SJSA1 (cell line): ENCODE results near the gene MYNN. TPM values are rescaled to one million over a fixed set of nuclear protein-coding genes. Genes with fewer than 3 reads are reported as not detected.
A peak's percentile ranks its signal among the peaks of the same experiment; 100 is the strongest.
"Not testable (repeated sequence)": the region's sequence is repeated elsewhere in the genome, so short reads cannot be mapped to it uniquely, and the experiment has no call there.

Experiments
- DNase-seq, 2 experiments: peaks; one replicate each; pipeline ENCODE4 v3.0.0-alpha.2; 2015 to 2020; ENCODE audit warnings: low spot score in 2 of 2, low read depth in 1 of 2
- H3K27ac ChIP-seq: fragments of 250-450 bp; sonication (Bioruptor Pico); 2 replicates; pipeline ENCODE4 v1.5.1; 2020; ENCODE audit warnings: mild to moderate bottlenecking, moderate library complexity
- H3K27me3 ChIP-seq: fragments of 250-450 bp; sonication (Bioruptor Pico); replicated peaks from 2 replicates; pipeline ENCODE4 v1.5.1; 2020; ENCODE audit warnings: mild to moderate bottlenecking, moderate library complexity
- H3K36me3 ChIP-seq: fragments of 250-450 bp; sonication (Bioruptor Pico); 2 replicates; pipeline ENCODE4 v1.5.1; 2020; ENCODE audit warnings: mild to moderate bottlenecking
- H3K4me1 ChIP-seq: fragments of 250-450 bp; sonication (Bioruptor Pico); replicated peaks from 2 replicates; pipeline ENCODE4 v1.6.1; 2021; ENCODE audit warnings: mild to moderate bottlenecking
- H3K4me3 ChIP-seq: fragments of 250-450 bp; sonication (Bioruptor Pico); 2 replicates; pipeline ENCODE4 v1.5.1; 2020; ENCODE audit warnings: mild to moderate bottlenecking
- H3K9me3 ChIP-seq: fragments of 250-450 bp; sonication (Bioruptor Pico); replicated peaks from 2 replicates; pipeline ENCODE4 v1.5.1; 2020; ENCODE audit warnings: mild to moderate bottlenecking
- total RNA-seq: library from RNA; depleted of rRNA; stranded (reverse); fragments of >200 nt; shearing (Covaris generic); gene quantifications from 2 replicates; pipeline ENCODE4 v1.2.3, GENCODE V29; 2014; rRNA removed

The MYNN gene
- 14.8 and 18.3 TPM in 2 replicates for total RNA-seq

GRCh38 chr3:169772897-169773816, at the start of gene MYNN:
TSS of gene MYNN (plus strand) at chr3:169773396. CDS start at chr3:169774296, 900 bp downstream.
- Histone ChIP-seq H3K27ac (peak within 1 kb of the TSS; percentile 93), H3K4me3 (peak within 1 kb of the TSS; percentile 84), H3K4me1 (peaks cover 6% of the 10 kb centered on the region), H3K36me3 (peaks cover 46% of the 10 kb centered on the region), H3K27me3 (no peaks in the 10 kb centered on the region), H3K9me3 (no peaks in the 10 kb centered on the region)
- peak; percentile 87 to 95 for DNase-seq

DNA sequence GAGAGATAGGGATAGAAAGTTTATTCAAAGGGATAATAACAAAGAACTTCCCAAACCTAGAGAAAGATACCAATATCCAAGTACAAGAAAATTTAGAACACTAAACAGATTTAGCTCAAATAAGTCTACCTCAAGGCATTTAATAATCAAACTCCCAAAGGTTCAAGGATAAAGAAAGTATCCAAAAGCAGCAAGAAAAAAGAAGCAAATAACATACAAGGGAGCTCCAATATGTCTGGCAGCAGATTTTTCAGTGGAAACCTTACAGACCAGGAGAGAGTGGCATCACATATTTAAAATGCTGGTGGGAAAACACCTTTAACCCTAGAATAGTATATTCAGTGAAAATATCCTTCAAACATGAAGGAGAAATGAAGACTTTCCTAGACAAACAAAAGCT, 41.3 kb upstream of the MYNN start:
- H3K36me3 ChIP-seq, H3K9me3 ChIP-seq, H3K4me3 ChIP-seq, DNase-seq, H3K27ac ChIP-seq, H3K27me3 ChIP-seq, H3K4me1 ChIP-seq: not testable (repeated sequence)

- Histone ChIP-seq H3K27me3 (no peaks in the 10 kb centered on the region), H3K9me3 (no peaks in the 10 kb centered on the region), H3K4me1 (no peaks in the 10 kb centered on the region), H3K36me3 (no peaks in the 10 kb centered on the region), H3K4me3 (no peak overlapping the region), H3K27ac (no peak overlapping the region)
- DNase-seq = no peak
Observed at GRCh38 chr3:169739067-169739466, 34.1 kb upstream of the MYNN start.

GRCh38 chr3:169744366-169745054, 28.7 kb upstream of the MYNN start:
- Histone ChIP-seq H3K4me1 (no peaks in the 10 kb centered on the region), H3K27ac (no peak overlapping the region), H3K27me3 (no peaks in the 10 kb centered on the region; the same call in 1 of the 2 replicates), H3K4me3 (no peak overlapping the region), H3K9me3 (no peaks in the 10 kb centered on the region), H3K36me3 (no peaks in the 10 kb centered on the region)
- DNase-seq = no peak

DNA sequence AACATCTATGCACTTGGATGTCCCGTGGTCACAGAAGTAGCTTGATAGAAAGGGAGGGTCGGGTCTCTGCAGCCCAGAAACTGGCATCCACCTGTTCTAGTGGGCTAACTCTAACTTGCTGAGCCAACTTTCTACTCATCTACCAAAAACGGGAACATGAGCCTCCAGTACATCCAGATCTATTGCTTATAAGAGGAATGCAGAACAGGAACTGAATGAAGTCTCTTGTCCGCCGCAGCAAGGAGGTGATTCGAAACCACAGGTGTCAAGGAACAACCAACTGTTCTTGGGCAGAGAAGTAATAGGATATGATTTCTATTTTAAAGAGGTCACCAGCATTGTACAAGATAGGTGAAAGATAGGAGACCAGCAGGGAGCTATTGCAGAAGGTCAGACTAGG, 26.3 kb upstream of the MYNN start:
- Histone ChIP-seq H3K4me1 (no peaks in the 10 kb centered on the region), H3K36me3 (no peaks in the 10 kb centered on the region), H3K9me3 (no peaks in the 10 kb centered on the region), H3K27ac (no peak overlapping the region), H3K27me3 (no peaks in the 10 kb centered on the region; the same call in 1 of the 2 replicates), H3K4me3 (no peak overlapping the region)
- DNase-seq = no peak

- Histone ChIP-seq H3K27me3 (no peaks in the 10 kb centered on the region; the same call in 1 of the 2 replicates), H3K4me1 (no peaks in the 10 kb centered on the region), H3K27ac (no peak overlapping the region), H3K4me3 (no peak overlapping the region), H3K9me3 (no peaks in the 10 kb centered on the region), H3K36me3 (no peaks in the 10 kb centered on the region)
- no peak for DNase-seq
Observed at GRCh38 chr3:169748670-169749069, 24.5 kb upstream of the MYNN start.

DNA sequence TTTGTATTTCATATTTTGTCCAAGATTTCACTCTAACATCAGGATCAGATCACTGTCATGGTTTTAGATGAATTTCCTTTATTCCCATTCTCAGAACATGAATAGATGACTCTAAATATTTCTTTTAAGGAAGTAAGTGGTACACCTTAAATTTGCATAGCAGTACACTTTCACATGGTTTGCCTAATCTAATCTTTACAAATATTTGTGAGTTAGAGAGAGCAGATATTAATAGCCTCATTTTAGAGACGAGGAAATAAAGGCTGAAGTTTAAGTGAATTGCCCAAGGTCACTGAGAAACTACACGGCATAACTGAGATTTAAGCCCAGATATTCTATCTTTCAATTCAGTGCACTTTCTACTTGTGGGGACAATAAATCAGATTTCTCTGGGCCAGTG, 22.5 kb upstream of the MYNN start:
- Histone ChIP-seq H3K27me3 (no peaks in the 10 kb centered on the region), H3K27ac (no peak overlapping the region), H3K4me3 (no peak overlapping the region), H3K36me3 (no peaks in the 10 kb centered on the region), H3K4me1 (no peaks in the 10 kb centered on the region), H3K9me3 (no peaks in the 10 kb centered on the region)
- DNase-seq = no peak

DNA sequence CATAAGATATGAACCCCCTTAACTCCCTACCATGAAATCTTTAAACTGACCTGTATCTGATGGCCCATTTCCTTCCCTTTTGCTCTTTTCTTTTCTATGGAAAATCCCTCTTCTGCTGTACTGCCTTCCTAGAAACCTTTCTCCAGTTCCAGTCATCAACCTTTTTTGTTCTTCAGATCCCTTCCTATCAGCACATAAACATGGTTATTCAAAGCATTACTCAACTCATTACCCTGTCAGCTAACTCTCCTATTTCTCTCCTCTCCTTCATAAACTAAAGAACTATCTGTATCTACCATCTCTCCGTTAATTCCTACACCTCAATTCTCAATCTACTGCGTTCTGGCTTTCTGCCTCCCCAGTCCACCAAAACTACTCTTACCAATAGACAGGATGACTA, 21.3 kb upstream of the MYNN start:
- no peaks in the 10 kb centered on the region for H3K36me3 ChIP-seq
- no peak overlapping the region for H3K27ac ChIP-seq
- no peaks in the 10 kb centered on the region for H3K27me3 ChIP-seq
- no peaks in the 10 kb centered on the region for H3K9me3 ChIP-seq
- no peaks in the 10 kb centered on the region for H3K4me1 ChIP-seq
- no peak for DNase-seq
- no peak overlapping the region for H3K4me3 ChIP-seq

GRCh38 chr3:169754711-169755110, 18.5 kb upstream of the MYNN start:
- no peaks in the 10 kb centered on the region for H3K4me1 ChIP-seq
- no peak overlapping the region for H3K27ac ChIP-seq
- H3K27me3 ChIP-seq = no peaks in the 10 kb centered on the region
- no peaks in the 10 kb centered on the region for H3K36me3 ChIP-seq
- H3K4me3 ChIP-seq = no peak overlapping the region
- DNase-seq = no peak
- no peaks in the 10 kb centered on the region for H3K9me3 ChIP-seq

GRCh38 chr3:169755488-169755887, 17.7 kb upstream of the MYNN start:
- H3K4me3 ChIP-seq = no peak overlapping the region
- H3K27me3 ChIP-seq = no peaks in the 10 kb centered on the region
- no peaks in the 10 kb centered on the region for H3K36me3 ChIP-seq
- H3K9me3 ChIP-seq = peaks cover 4% of the 10 kb centered on the region; the same call in 1 of the 2 replicates
- H3K4me1 ChIP-seq = no peaks in the 10 kb centered on the region
- H3K27ac ChIP-seq = no peak overlapping the region
- DNase-seq = no peak

GRCh38 chr3:169758359-169758994, 14.7 kb upstream of the MYNN start:
- no peak overlapping the region for H3K4me3 ChIP-seq
- DNase-seq = no peak
- H3K4me1 ChIP-seq = no peaks in the 10 kb centered on the region
- H3K27me3 ChIP-seq = no peaks in the 10 kb centered on the region
- peaks cover 4% of the 10 kb centered on the region; the same call in 1 of the 2 replicates for H3K9me3 ChIP-seq
- no peak overlapping the region for H3K27ac ChIP-seq
- H3K36me3 ChIP-seq = no peaks in the 10 kb centered on the region

- Histone ChIP-seq H3K27me3 (no peaks in the 10 kb centered on the region), H3K27ac (no peak overlapping the region), H3K4me3 (no peak overlapping the region), H3K4me1 (no peaks in the 10 kb centered on the region), H3K36me3 (no peaks in the 10 kb centered on the region), H3K9me3 (peaks cover 4% of the 10 kb centered on the region; the same call in 1 of the 2 replicates)
- no peak for DNase-seq
Observed at GRCh38 chr3:169759256-169759655, 13.9 kb upstream of the MYNN start.

- H3K27ac ChIP-seq = no peak overlapping the region
- no peaks in the 10 kb centered on the region for H3K27me3 ChIP-seq
- no peak overlapping the region for H3K4me3 ChIP-seq
- no peak for DNase-seq
- H3K4me1 ChIP-seq = no peaks in the 10 kb centered on the region
- peaks cover 9% of the 10 kb centered on the region for H3K9me3 ChIP-seq
- no peaks in the 10 kb centered on the region for H3K36me3 ChIP-seq
Observed at GRCh38 chr3:169760479-169760878, 12.7 kb upstream of the MYNN start.
